ENCODE measurements around the gene RAD9B. TPM values are rescaled to one million over a fixed set of nuclear protein-coding genes. Genes with fewer than 3 reads are reported as not detected.
"Not testable (repeated sequence)": the region's sequence is repeated elsewhere in the genome, so short reads cannot be mapped to it uniquely, and the experiment has no call there.

RAD9B gene
- polyA plus RNA-seq, 3 donors from 2014 or later, result 0.93 to 1.0 TPM; not detected in 1

GRCh38 chr12:110503432-110503831 is 1.3 kb downstream of the RAD9B start:
- no peaks in the 10 kb centered on the region for H3K9me3 Mint-ChIP-seq
- H3K27ac Mint-ChIP-seq, result peak overlapping the region in 2 of 6 donors; percentile 40 to 72
- no peaks in the 10 kb centered on the region for H3K36me3 Mint-ChIP-seq
- peak overlapping the region in 4 of 5 donors; percentile 50 to 72 (median 56) for H3K4me3 Mint-ChIP-seq
- H3K4me1 Mint-ChIP-seq, result peaks cover 36 to 45% of the 10 kb centered on the region in 2 donors
- no peak for DNase-seq
- H3K27me3 Mint-ChIP-seq (ENCODE audit: low read depth in 3 of 3), result peaks cover 11 to 14% (median 14%) of the 10 kb centered on the region in 3 donors

GRCh38 chr12:110505332-110505731 is 3.2 kb downstream of the RAD9B start:
- no peaks in the 10 kb centered on the region for H3K9me3 Mint-ChIP-seq
- H3K27me3 Mint-ChIP-seq (ENCODE audit: low read depth in 3 of 3), result peaks cover 11 to 14% (median 14%) of the 10 kb centered on the region in 3 donors
- H3K4me3 Mint-ChIP-seq, result no peak overlapping the region
- H3K27ac Mint-ChIP-seq, result no peak overlapping the region
- no peak for DNase-seq
- no peaks in the 10 kb centered on the region for H3K36me3 Mint-ChIP-seq
- H3K4me1 Mint-ChIP-seq, result peaks cover 25 to 30% of the 10 kb centered on the region in 2 donors

- no peak overlapping the region for H3K4me3 Mint-ChIP-seq
- no peaks in the 10 kb centered on the region for H3K27me3 Mint-ChIP-seq (ENCODE audit: low read depth in 3 of 3)
- no peaks in the 10 kb centered on the region for H3K9me3 Mint-ChIP-seq
- no peak overlapping the region for H3K27ac Mint-ChIP-seq
- no peaks in the 10 kb centered on the region for H3K36me3 Mint-ChIP-seq
- no peak for DNase-seq
- H3K4me1 Mint-ChIP-seq, result peaks cover 2 to 4% of the 10 kb centered on the region in 2 donors
These were observed 6.0 kb downstream of the RAD9B start for GRCh38 chr12:110508071-110508586.

GRCh38 chr12:110513842-110514241 is 11.7 kb downstream of the RAD9B start:
- H3K4me1 Mint-ChIP-seq, result no peaks in the 10 kb centered on the region
- no peak overlapping the region for H3K27ac Mint-ChIP-seq
- no peak overlapping the region for H3K4me3 Mint-ChIP-seq
- DNase-seq, result no peak
- H3K36me3 Mint-ChIP-seq, result no peaks in the 10 kb centered on the region
- H3K9me3 Mint-ChIP-seq, result no peaks in the 10 kb centered on the region
- peaks cover 0 to 2% (median 0%) of the 10 kb centered on the region in 3 donors for H3K27me3 Mint-ChIP-seq (ENCODE audit: low read depth in 3 of 3)

- H3K36me3 Mint-ChIP-seq, result no peaks in the 10 kb centered on the region
- no peak overlapping the region for H3K4me3 Mint-ChIP-seq
- no peak for DNase-seq
- H3K27me3 Mint-ChIP-seq (ENCODE audit: low read depth in 3 of 3), result peaks cover 0 to 2% (median 0%) of the 10 kb centered on the region in 3 donors
- H3K27ac Mint-ChIP-seq, result no peak overlapping the region
- no peaks in the 10 kb centered on the region for H3K4me1 Mint-ChIP-seq
- H3K9me3 Mint-ChIP-seq, result no peaks in the 10 kb centered on the region
These were observed 12.2 kb downstream of the RAD9B start for GRCh38 chr12:110514363-110514762.

- H3K4me3 Mint-ChIP-seq, result no peak overlapping the region
- peaks cover 0 to 2% (median 0%) of the 10 kb centered on the region in 3 donors for H3K27me3 Mint-ChIP-seq (ENCODE audit: low read depth in 3 of 3)
- H3K4me1 Mint-ChIP-seq, result no peaks in the 10 kb centered on the region
- H3K9me3 Mint-ChIP-seq, result no peaks in the 10 kb centered on the region
- H3K36me3 Mint-ChIP-seq, result no peaks in the 10 kb centered on the region
- H3K27ac Mint-ChIP-seq, result no peak overlapping the region
- DNase-seq, result no peak
These were observed 14.9 kb downstream of the RAD9B start for GRCh38 chr12:110516995-110517394.

- not testable (repeated sequence) for H3K27ac Mint-ChIP-seq; H3K36me3 Mint-ChIP-seq; H3K27me3 Mint-ChIP-seq (ENCODE audit: low read depth in 3 of 3); H3K9me3 Mint-ChIP-seq; H3K4me1 Mint-ChIP-seq; DNase-seq; H3K4me3 Mint-ChIP-seq
These were observed 15.9 kb downstream of the RAD9B start for GRCh38 chr12:110518014-110518413.

GRCh38 chr12:110520876-110521712 is 19.0 kb downstream of the RAD9B start:
- H3K4me3 Mint-ChIP-seq, H3K27ac Mint-ChIP-seq: not testable (repeated sequence)

GRCh38 chr12:110528277-110528839 is 26.2 kb downstream of the RAD9B start:
- no peak overlapping the region for H3K4me3 Mint-ChIP-seq
- H3K36me3 Mint-ChIP-seq, result peaks cover 0 to 5% (median 4%) of the 10 kb centered on the region in 3 donors
- H3K9me3 Mint-ChIP-seq, result no peaks in the 10 kb centered on the region
- peaks cover 0 to 12% of the 10 kb centered on the region in 2 donors for H3K4me1 Mint-ChIP-seq
- H3K27ac Mint-ChIP-seq, result peak overlapping the region in 3 of 6 donors; percentile 2 to 56 (median 31)
- DNase-seq, result no peak
- no peaks in the 10 kb centered on the region for H3K27me3 Mint-ChIP-seq (ENCODE audit: low read depth in 3 of 3)

More at GRCh38 chr12:110520876-110521712, 19.0 kb downstream of the RAD9B start:
- H3K27me3 Mint-ChIP-seq (ENCODE audit: low read depth in 3 of 3); H3K9me3 Mint-ChIP-seq; H3K4me1 Mint-ChIP-seq; DNase-seq; H3K36me3 Mint-ChIP-seq: not testable (repeated sequence)

GRCh38 chr12:110530511-110530910 is 28.4 kb downstream of the RAD9B start:
- Mint-ChIP-seq H3K27ac (peak overlapping the region in 2 of 6 donors; percentile 45 to 55), H3K4me3 (no peak overlapping the region), H3K27me3 (ENCODE audit: low read depth in 3 of 3) (no peaks in the 10 kb centered on the region), H3K4me1 (peaks cover 0 to 18% of the 10 kb centered on the region in 2 donors), H3K9me3 (no peaks in the 10 kb centered on the region), H3K36me3 (peaks cover 0 to 8% (median 4%) of the 10 kb centered on the region in 3 donors)
- no peak for DNase-seq

GRCh38 chr12:110531741-110532333 is 29.7 kb downstream of the RAD9B start:
- H3K27me3 Mint-ChIP-seq (ENCODE audit: low read depth in 3 of 3), result no peaks in the 10 kb centered on the region
- peaks cover 4 to 15% (median 4%) of the 10 kb centered on the region in 3 donors for H3K36me3 Mint-ChIP-seq
- DNase-seq, result no peak
- peaks cover 0 to 23% of the 10 kb centered on the region in 2 donors for H3K4me1 Mint-ChIP-seq
- H3K27ac Mint-ChIP-seq, result peak overlapping the region in 4 of 6 donors; percentile 2 to 68 (median 56)
- H3K4me3 Mint-ChIP-seq, result no peak overlapping the region
- H3K9me3 Mint-ChIP-seq, result no peaks in the 10 kb centered on the region

- peaks cover 0 to 23% of the 10 kb centered on the region in 2 donors for H3K4me1 Mint-ChIP-seq
- H3K4me3 Mint-ChIP-seq, result no peak overlapping the region
- no peak overlapping the region for H3K27ac Mint-ChIP-seq
- peaks cover 4 to 20% (median 5%) of the 10 kb centered on the region in 3 donors for H3K36me3 Mint-ChIP-seq
- no peak for DNase-seq
- H3K9me3 Mint-ChIP-seq, result no peaks in the 10 kb centered on the region
- no peaks in the 10 kb centered on the region for H3K27me3 Mint-ChIP-seq (ENCODE audit: low read depth in 3 of 3)
These were observed 30.5 kb downstream of the RAD9B start for GRCh38 chr12:110532644-110533043.

- Mint-ChIP-seq H3K9me3 (no peaks in the 10 kb centered on the region), H3K4me1 (peaks cover 0 to 22% of the 10 kb centered on the region in 2 donors), H3K4me3 (no peak overlapping the region), H3K36me3 (peaks cover under 1 to 24% (median 9%) of the 10 kb centered on the region in 3 donors), H3K27me3 (ENCODE audit: low read depth in 3 of 3) (no peaks in the 10 kb centered on the region), H3K27ac (no peak overlapping the region)
- no peak for DNase-seq
These were observed 31.5 kb downstream of the RAD9B start for GRCh38 chr12:110533607-110534006.

- no peak for DNase-seq
- no peaks in the 10 kb centered on the region for H3K27me3 Mint-ChIP-seq (ENCODE audit: low read depth in 3 of 3)
- no peak overlapping the region for H3K4me3 Mint-ChIP-seq
- H3K9me3 Mint-ChIP-seq, result no peaks in the 10 kb centered on the region
- no peak overlapping the region for H3K27ac Mint-ChIP-seq
- H3K36me3 Mint-ChIP-seq, result peaks cover 3 to 29% (median 9%) of the 10 kb centered on the region in 3 donors
- H3K4me1 Mint-ChIP-seq, result peaks cover 1 to 32% of the 10 kb centered on the region in 2 donors
These were observed 32.7 kb downstream of the RAD9B start for GRCh38 chr12:110534811-110535210.

Measured in immature natural killer cell (primary cell).